Measurements from ENCODE around the gene RUNX1.

Gene RUNX1

GRCh38 chr21:34771512-34772028, 277.5 kb downstream of the RUNX1 start:
- Histone ChIP-seq H3K27ac (ENCODE audit: low read length) (no peak overlapping the region), H3K9me3 (ENCODE audit: insufficient read depth, low read length) (no peaks in the 10 kb centered on the region), H3K4me2 (ENCODE audit: low read length) (no peak overlapping the region), H3K36me3 (replicated peaks; ENCODE audit: low read depth, low read length) (no peaks in the 10 kb centered on the region), H3K9ac (ENCODE audit: low read length) (no peak overlapping the region), H3K4me1 (ENCODE audit: low read length) (no peaks in the 10 kb centered on the region), H2AFZ (ENCODE audit: low read depth, low read length) (no peak overlapping the region), H3K4me3 (ENCODE audit: low read length) (no peak overlapping the region), H3K79me2 (ENCODE audit: low read length) (no peaks in the 10 kb centered on the region), H3K27me3 (ENCODE audit: low read depth, low read length) (no peaks in the 10 kb centered on the region), H4K20me1 (ENCODE audit: insufficient read depth, low read length) (no peaks in the 10 kb centered on the region)
- TF ChIP-seq EZH2phosphoT487 (IDR thresholded peaks at IDR 0.05; ENCODE audit: low read depth) = no peak
- TF ChIP-seq CTCF (IDR thresholded peaks at IDR 0.05; ENCODE audit: low read depth, low read length) = no peak

- no peaks in the 10 kb centered on the region for H3K79me2 ChIP-seq (ENCODE audit: low read length)
- H3K4me1 ChIP-seq (ENCODE audit: low read length) = no peaks in the 10 kb centered on the region
- H4K20me1 ChIP-seq (ENCODE audit: insufficient read depth, low read length) = no peaks in the 10 kb centered on the region
- H3K4me3 ChIP-seq (ENCODE audit: low read length) = no peak overlapping the region
- H3K27me3 ChIP-seq (ENCODE audit: low read depth, low read length) = no peaks in the 10 kb centered on the region
- H2AFZ ChIP-seq (ENCODE audit: low read depth, low read length) = no peak overlapping the region
- no peak overlapping the region for H3K4me2 ChIP-seq (ENCODE audit: low read length)
- H3K9ac ChIP-seq (ENCODE audit: low read length) = no peak overlapping the region
- H3K27ac ChIP-seq (ENCODE audit: low read length) = no peak overlapping the region
- no peak for TF ChIP-seq EZH2phosphoT487 (IDR thresholded peaks at IDR 0.05; ENCODE audit: low read depth)
- TF ChIP-seq CTCF (IDR thresholded peaks at IDR 0.05; ENCODE audit: low read depth, low read length) = no peak
- H3K36me3 ChIP-seq (replicated peaks; ENCODE audit: low read depth, low read length) = no peaks in the 10 kb centered on the region
- H3K9me3 ChIP-seq (ENCODE audit: insufficient read depth, low read length) = no peaks in the 10 kb centered on the region
These were observed 278.5 kb downstream of the RUNX1 start for GRCh38 chr21:34770576-34770975.

GRCh38 chr21:34768326-34768725, 280.8 kb downstream of the RUNX1 start:
- H3K4me3 ChIP-seq (ENCODE audit: low read length) = no peak overlapping the region
- H3K27ac ChIP-seq (ENCODE audit: low read length) = no peak overlapping the region
- H3K36me3 ChIP-seq (replicated peaks; ENCODE audit: low read depth, low read length) = no peaks in the 10 kb centered on the region
- H3K4me1 ChIP-seq (ENCODE audit: low read length) = no peaks in the 10 kb centered on the region
- no peak for TF ChIP-seq EZH2phosphoT487 (IDR thresholded peaks at IDR 0.05; ENCODE audit: low read depth)
- no peak for TF ChIP-seq CTCF (IDR thresholded peaks at IDR 0.05; ENCODE audit: low read depth, low read length)
- no peak overlapping the region for H3K4me2 ChIP-seq (ENCODE audit: low read length)
- no peak overlapping the region for H2AFZ ChIP-seq (ENCODE audit: low read depth, low read length)
- H3K27me3 ChIP-seq (ENCODE audit: low read depth, low read length) = no peaks in the 10 kb centered on the region
- H3K9me3 ChIP-seq (ENCODE audit: insufficient read depth, low read length) = no peaks in the 10 kb centered on the region
- H3K79me2 ChIP-seq (ENCODE audit: low read length) = no peaks in the 10 kb centered on the region
- no peaks in the 10 kb centered on the region for H4K20me1 ChIP-seq (ENCODE audit: insufficient read depth, low read length)
- no peak overlapping the region for H3K9ac ChIP-seq (ENCODE audit: low read length)

- Histone ChIP-seq H3K4me3 (ENCODE audit: low read length) (no peak overlapping the region), H3K4me1 (ENCODE audit: low read length) (no peaks in the 10 kb centered on the region), H3K9me3 (ENCODE audit: insufficient read depth, low read length) (no peaks in the 10 kb centered on the region), H3K36me3 (replicated peaks; ENCODE audit: low read depth, low read length) (no peaks in the 10 kb centered on the region), H3K27me3 (ENCODE audit: low read depth, low read length) (no peaks in the 10 kb centered on the region), H3K27ac (ENCODE audit: low read length) (no peak overlapping the region), H3K4me2 (ENCODE audit: low read length) (no peak overlapping the region), H4K20me1 (ENCODE audit: insufficient read depth, low read length) (no peaks in the 10 kb centered on the region), H3K79me2 (ENCODE audit: low read length) (no peaks in the 10 kb centered on the region), H2AFZ (ENCODE audit: low read depth, low read length) (no peak overlapping the region), H3K9ac (ENCODE audit: low read length) (no peak overlapping the region)
- no peak for TF ChIP-seq CTCF (IDR thresholded peaks at IDR 0.05; ENCODE audit: low read depth, low read length)
- no peak for TF ChIP-seq EZH2phosphoT487 (IDR thresholded peaks at IDR 0.05; ENCODE audit: low read depth)
These were observed 282.2 kb downstream of the RUNX1 start for GRCh38 chr21:34766862-34767261.
